ENCODE data around the gene KMT2C. TPM values are rescaled to one million over a fixed set of nuclear protein-coding genes. Genes with fewer than 3 reads are reported as not detected.

KMT2C gene
- total RNA-seq, 1 donor from 2014 or later, result 18.0 TPM

- TF ChIP-seq CTCF (conservative IDR thresholded peaks at IDR 0.05; ENCODE audit: low read depth, low read length), result no peak
- no peak for DNase-seq (ENCODE audit: low read depth)
- H3K4me3 ChIP-seq (ENCODE audit: low read depth, low read length), result no peak overlapping the region
Measured at GRCh38 chr7:152180048-152180447, 255.8 kb downstream of the KMT2C start.

- H3K4me3 ChIP-seq (ENCODE audit: low read depth, low read length), result no peak overlapping the region
- no peak for DNase-seq (ENCODE audit: low read depth)
- TF ChIP-seq CTCF (conservative IDR thresholded peaks at IDR 0.05; ENCODE audit: low read depth, low read length), result no peak
Measured at GRCh38 chr7:152178405-152179058, 257.3 kb downstream of the KMT2C start.

GRCh38 chr7:152177681-152178404 is 258.0 kb downstream of the KMT2C start:
- TF ChIP-seq CTCF (conservative IDR thresholded peaks at IDR 0.05; ENCODE audit: low read depth, low read length), result no peak
- no peak overlapping the region for H3K4me3 ChIP-seq (ENCODE audit: low read depth, low read length)
- no peak for DNase-seq (ENCODE audit: low read depth)

- no peak overlapping the region for H3K4me3 ChIP-seq (ENCODE audit: low read depth, low read length)
- DNase-seq (ENCODE audit: low read depth), result no peak
- no peak for TF ChIP-seq CTCF (conservative IDR thresholded peaks at IDR 0.05; ENCODE audit: low read depth, low read length)
Measured at GRCh38 chr7:152176797-152177196, 259.0 kb downstream of the KMT2C start.

- TF ChIP-seq CTCF (conservative IDR thresholded peaks at IDR 0.05; ENCODE audit: low read depth, low read length), result no peak
- H3K4me3 ChIP-seq (ENCODE audit: low read depth, low read length), result no peak overlapping the region
- no peak for DNase-seq (ENCODE audit: low read depth)
Measured at GRCh38 chr7:152173372-152174070, 262.3 kb downstream of the KMT2C start.

- no peak for DNase-seq (ENCODE audit: low read depth)
- no peak overlapping the region for H3K4me3 ChIP-seq (ENCODE audit: low read depth, low read length)
- no peak for TF ChIP-seq CTCF (conservative IDR thresholded peaks at IDR 0.05; ENCODE audit: low read depth, low read length)
Measured at GRCh38 chr7:152162287-152162686, 273.5 kb downstream of the KMT2C start.
